Neural progenitor cell (in vitro differentiated cells): ENCODE measurements around the gene LAMC1. TPM values are rescaled to one million over a fixed set of nuclear protein-coding genes. Genes with fewer than 3 reads are reported as not detected.

Experiments
- DNase-seq: peaks from one replicate; pipeline ENCODE4 v3.0.0-alpha.2; 2016; ENCODE audit warnings: low spot score
- H2AFZ ChIP-seq: fragments of 200-600 bp; sonication (generic); replicated peaks from 2 replicates; pipeline ENCODE4 v1.6.1; 2016; ENCODE audit warnings: antibody characterized with exemption
- H3F3A ChIP-seq: fragments of 200-600 bp; sonication (generic); 2 replicates; pipeline ENCODE4 v1.6.1; 2016; ENCODE audit warnings: antibody characterized with exemption, low read depth
- H3K27ac ChIP-seq: fragments of 200-600 bp; sonication (generic); 2 replicates; pipeline ENCODE4 v1.5.1; 2016; ENCODE audit warnings: mild to moderate bottlenecking
- H3K27me3 ChIP-seq: fragments of 200-600 bp; sonication (generic); 2 replicates; pipeline ENCODE4 v1.6.1; 2016; ENCODE audit warnings: mild to moderate bottlenecking, moderate library complexity
- H3K36me3 ChIP-seq: fragments of 200-600 bp; sonication (generic); 2 replicates; pipeline ENCODE4 v1.5.1; 2016
- H3K4me1 ChIP-seq: fragments of 200-600 bp; sonication (generic); 2 replicates; pipeline ENCODE4 v1.6.1; 2016; ENCODE audit warnings: mixed run types
- H3K4me2 ChIP-seq: fragments of 200-600 bp; sonication (generic); 2 replicates; pipeline ENCODE4 v1.6.1; 2016
- H3K4me3 ChIP-seq: fragments of 200-600 bp; sonication (generic); 2 replicates; pipeline ENCODE4 v1.5.1; 2016
- H3K79me2 ChIP-seq: fragments of 200-600 bp; sonication (generic); 2 replicates; pipeline ENCODE4 v1.6.1; 2016; ENCODE audit warnings: low read depth
- H3K9ac ChIP-seq: fragments of 200-600 bp; sonication (generic); 2 replicates; pipeline ENCODE4 v1.6.1; 2016
- H3K9me3 ChIP-seq: fragments of 200-600 bp; sonication (generic); 2 replicates; pipeline ENCODE4 v1.5.1; 2016; ENCODE audit warnings: low read depth
- H4K20me1 ChIP-seq: fragments of 200-600 bp; sonication (generic); 2 replicates; pipeline ENCODE4 v1.6.1; 2016; ENCODE audit warnings: low read depth
- H3K27ac Mint-ChIP-seq: 3 replicates; pipeline ENCODE4 v1.8.0; 2021; ENCODE audit warnings: mixed read lengths
- H3K27me3 Mint-ChIP-seq: 2 replicates; pipeline ENCODE4 v1.8.0; 2022; ENCODE audit warnings: low read depth, mild to moderate bottlenecking, inconsistent platforms, moderate library complexity, mixed read lengths; ENCODE audit not compliant: insufficient read depth
- H3K36me3 Mint-ChIP-seq: 3 replicates; pipeline ENCODE4 v1.8.0; 2021; ENCODE audit warnings: mixed read lengths
- H3K4me1 Mint-ChIP-seq: 3 replicates; pipeline ENCODE4 v1.8.0; 2021; ENCODE audit warnings: mixed read lengths
- H3K4me3 Mint-ChIP-seq: 3 replicates; pipeline ENCODE4 v1.8.0; 2021; ENCODE audit warnings: mild to moderate bottlenecking, moderate library complexity, mixed read lengths
- H3K9me3 Mint-ChIP-seq: 3 replicates; pipeline ENCODE4 v1.8.0; 2020; ENCODE audit warnings: mixed read lengths
- EZH2 ChIP-seq: fragments of 200-600 bp; sonication (generic); IDR thresholded peaks from 2 replicates; pipeline ENCODE4 v1.6.1; 2017; ENCODE audit warnings: antibody characterized with exemption, mild to moderate bottlenecking, moderate library complexity
- EZH2phosphoT487 ChIP-seq: fragments of 200-600 bp; sonication (generic); IDR thresholded peaks from 2 replicates; pipeline ENCODE4 v1.6.1; 2017; ENCODE audit warnings: antibody characterized with exemption
- total RNA-seq: library from RNA; depleted of rRNA; stranded (reverse); fragments of >200 nt; gene quantifications from 2 replicates; pipeline ENCODE4 v1.2.3, GENCODE V29; 2015; ENCODE audit warnings: low replicate concordance
- TF ChIP-seq, protein P1 (sequence below): fragments of 200-600 bp; sonication (generic); IDR thresholded peaks from 2 replicates; pipeline ENCODE4 v1.5.1; 2017; ENCODE audit warnings: antibody characterized with exemption, mild to moderate bottlenecking

Gene LAMC1
- total RNA-seq, 1 donor from 2014 or later = 90.2 TPM

DNA sequence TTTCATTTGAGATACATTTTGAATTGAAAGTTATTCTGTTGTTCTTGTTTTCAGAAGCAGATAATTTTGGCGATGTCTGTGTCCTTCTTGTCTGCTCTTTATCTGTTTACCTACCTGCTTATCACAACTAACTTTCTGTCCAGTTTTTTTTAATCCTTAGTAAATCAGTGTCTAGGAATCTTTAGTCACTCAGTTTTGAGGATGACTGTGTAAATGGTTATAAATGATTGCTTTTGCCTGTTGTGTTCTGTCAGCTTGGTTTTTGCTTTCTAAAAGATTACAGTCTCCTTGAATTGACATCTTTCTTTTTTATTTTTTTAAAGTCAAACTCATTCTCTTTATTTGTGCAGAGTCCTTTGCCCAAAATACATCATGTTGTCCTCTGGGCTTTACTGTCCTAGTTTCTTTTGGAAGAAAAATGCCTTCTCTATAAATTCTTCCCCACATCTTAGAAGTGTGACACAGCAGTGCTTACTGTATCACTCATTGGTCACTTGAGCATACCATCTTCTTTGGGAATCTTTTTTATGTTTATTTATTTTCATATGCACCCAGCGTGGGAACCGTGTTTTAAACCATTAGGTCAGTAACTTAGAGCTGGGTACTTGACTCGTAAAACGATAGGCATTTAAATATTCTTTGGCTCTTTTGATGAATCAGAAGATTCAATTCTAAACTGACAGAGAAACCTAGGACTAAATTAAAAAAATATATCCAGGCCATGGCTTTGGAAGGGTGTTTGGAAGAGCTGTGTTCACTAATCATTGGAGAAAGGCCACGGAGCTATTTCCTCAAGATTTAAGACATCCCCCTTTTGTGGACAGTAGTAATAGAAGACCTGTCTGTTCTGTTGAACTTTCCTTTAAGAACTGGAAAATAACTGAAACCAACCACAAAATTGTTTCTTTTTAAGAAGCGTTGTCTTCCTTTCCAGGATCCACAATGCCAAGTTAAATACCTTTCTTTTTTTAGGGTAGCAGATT lies 20.9 kb downstream of the LAMC1 start:
- Histone ChIP-seq H3K4me3 (no peak overlapping the region), H3K4me1 (peaks cover 22% of the 10 kb centered on the region), H3K79me2 (peaks cover 66% of the 10 kb centered on the region), H3K27ac (no peak overlapping the region), H4K20me1 (no peaks in the 10 kb centered on the region), H3F3A (no peaks in the 10 kb centered on the region), H3K9ac (no peak overlapping the region), H3K36me3 (no peaks in the 10 kb centered on the region), H2AFZ (no peak overlapping the region), H3K27me3 (no peaks in the 10 kb centered on the region), H3K4me2 (no peak overlapping the region), H3K9me3 (no peaks in the 10 kb centered on the region)
- peaks cover 6% of the 10 kb centered on the region for H3K36me3 Mint-ChIP-seq
- peaks cover 2% of the 10 kb centered on the region for H3K27me3 Mint-ChIP-seq
- H3K9me3 Mint-ChIP-seq = no peaks in the 10 kb centered on the region
- peak overlapping the region; percentile 7 for H3K27ac Mint-ChIP-seq
- no peak for TF ChIP-seq EZH2
- TF ChIP-seq, protein P1, sequence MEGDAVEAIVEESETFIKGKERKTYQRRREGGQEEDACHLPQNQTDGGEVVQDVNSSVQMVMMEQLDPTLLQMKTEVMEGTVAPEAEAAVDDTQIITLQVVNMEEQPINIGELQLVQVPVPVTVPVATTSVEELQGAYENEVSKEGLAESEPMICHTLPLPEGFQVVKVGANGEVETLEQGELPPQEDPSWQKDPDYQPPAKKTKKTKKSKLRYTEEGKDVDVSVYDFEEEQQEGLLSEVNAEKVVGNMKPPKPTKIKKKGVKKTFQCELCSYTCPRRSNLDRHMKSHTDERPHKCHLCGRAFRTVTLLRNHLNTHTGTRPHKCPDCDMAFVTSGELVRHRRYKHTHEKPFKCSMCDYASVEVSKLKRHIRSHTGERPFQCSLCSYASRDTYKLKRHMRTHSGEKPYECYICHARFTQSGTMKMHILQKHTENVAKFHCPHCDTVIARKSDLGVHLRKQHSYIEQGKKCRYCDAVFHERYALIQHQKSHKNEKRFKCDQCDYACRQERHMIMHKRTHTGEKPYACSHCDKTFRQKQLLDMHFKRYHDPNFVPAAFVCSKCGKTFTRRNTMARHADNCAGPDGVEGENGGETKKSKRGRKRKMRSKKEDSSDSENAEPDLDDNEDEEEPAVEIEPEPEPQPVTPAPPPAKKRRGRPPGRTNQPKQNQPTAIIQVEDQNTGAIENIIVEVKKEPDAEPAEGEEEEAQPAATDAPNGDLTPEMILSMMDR = no peak
- no peak for TF ChIP-seq EZH2phosphoT487
- peaks cover 66% of the 10 kb centered on the region for H3K4me1 Mint-ChIP-seq
- no peak for DNase-seq
- no peak overlapping the region for H3K4me3 Mint-ChIP-seq

DNA sequence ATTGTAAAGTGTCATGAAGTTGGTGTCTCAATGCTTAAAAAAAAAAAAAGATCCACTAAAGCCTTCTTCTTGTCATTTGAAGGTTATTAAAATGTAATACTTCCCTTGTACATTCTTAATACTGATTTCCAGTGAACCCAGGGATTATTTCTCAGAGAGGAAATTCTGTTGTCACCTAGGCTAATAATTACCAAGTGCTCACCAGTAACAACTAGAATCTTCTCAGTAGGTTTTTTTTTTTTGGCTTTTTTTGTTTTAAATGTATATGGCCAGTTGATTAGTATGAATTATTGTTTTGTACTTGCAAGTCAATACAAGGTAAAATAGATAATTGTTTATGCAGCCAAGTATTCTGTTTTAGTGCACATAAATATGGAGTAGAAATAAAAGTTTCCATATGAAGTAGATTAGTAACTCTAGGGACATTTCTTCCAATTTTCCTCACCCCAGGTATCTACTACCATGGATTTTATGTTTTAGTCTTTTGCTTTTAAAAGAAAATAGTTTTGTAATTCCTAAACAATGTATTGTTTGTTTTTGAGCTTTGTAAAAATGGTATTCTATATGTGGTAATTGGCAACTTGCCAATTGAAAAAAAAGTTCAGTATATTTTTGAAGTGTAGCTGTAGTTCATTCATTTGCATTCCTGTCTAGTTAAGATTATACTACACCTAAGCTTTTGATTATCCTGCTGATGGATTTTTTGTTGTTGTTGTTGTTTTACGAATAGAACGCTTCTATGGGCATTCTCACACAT lies 21.9 kb downstream of the LAMC1 start:
- no peak overlapping the region for H3K4me3 ChIP-seq
- H3K79me2 ChIP-seq = peaks cover 64% of the 10 kb centered on the region
- DNase-seq = no peak
- Mint-ChIP-seq H3K27me3 (peaks cover 2% of the 10 kb centered on the region), H3K27ac (no peak overlapping the region), H3K4me3 (no peak overlapping the region), H3K36me3 (peaks cover 10% of the 10 kb centered on the region), H3K9me3 (no peaks in the 10 kb centered on the region), H3K4me1 (peaks cover 57% of the 10 kb centered on the region)
- H2AFZ ChIP-seq = no peak overlapping the region
- H4K20me1 ChIP-seq = no peaks in the 10 kb centered on the region
- no peaks in the 10 kb centered on the region for H3K9me3 ChIP-seq
- TF ChIP-seq, protein P1 = no peak
- no peaks in the 10 kb centered on the region for H3F3A ChIP-seq
- no peak overlapping the region for H3K4me2 ChIP-seq
- peaks cover 14% of the 10 kb centered on the region for H3K4me1 ChIP-seq
- H3K36me3 ChIP-seq = no peaks in the 10 kb centered on the region
- H3K9ac ChIP-seq = no peak overlapping the region
- H3K27me3 ChIP-seq = no peaks in the 10 kb centered on the region
- H3K27ac ChIP-seq = no peak overlapping the region

DNA sequence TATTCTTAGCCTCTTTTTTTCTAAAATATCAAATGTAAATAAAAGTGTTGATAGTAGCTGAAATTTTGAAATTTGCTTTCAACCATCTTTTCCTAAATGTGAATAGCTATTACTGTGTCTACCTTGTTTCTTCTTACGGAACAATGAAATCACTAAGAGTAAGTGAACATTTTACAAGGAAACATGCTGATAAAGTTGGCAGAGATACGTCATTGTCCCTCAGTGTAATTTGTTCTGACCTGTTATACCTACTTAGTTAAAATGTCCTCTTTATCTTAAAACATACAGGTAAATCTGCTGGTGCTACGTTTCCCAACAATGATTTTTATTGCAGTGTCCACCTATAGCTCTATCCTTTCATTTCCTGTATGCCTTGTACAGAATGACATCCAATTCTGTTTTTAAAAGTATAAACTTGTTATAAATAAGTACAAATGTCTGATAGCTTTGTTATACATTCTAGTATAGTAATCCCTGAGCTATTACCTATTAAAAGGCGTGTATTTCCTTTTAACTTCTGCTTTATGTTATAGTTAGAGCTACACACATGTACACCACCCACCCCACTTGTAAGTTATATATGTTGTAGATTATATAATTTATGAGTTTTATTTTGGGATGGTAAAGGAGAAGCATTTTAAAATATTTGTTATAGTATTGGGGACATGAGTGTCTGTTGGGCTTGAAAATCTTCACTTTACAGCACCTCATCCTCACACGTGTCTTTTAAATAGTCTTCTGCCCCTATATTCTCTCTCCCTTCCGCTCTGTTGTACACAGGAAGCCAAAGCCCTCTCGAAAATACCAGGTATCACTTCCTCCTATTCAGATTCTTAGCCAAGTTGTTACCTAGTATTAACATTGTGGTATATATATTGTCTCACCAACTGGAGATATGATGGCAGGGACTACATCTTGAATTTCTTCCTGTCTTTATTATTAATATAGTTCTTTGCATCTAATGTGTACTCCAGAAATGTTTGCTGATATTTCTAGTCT lies 25.2 kb downstream of the LAMC1 start:
- Histone ChIP-seq H3K27ac (no peak overlapping the region), H3F3A (no peaks in the 10 kb centered on the region), H3K9me3 (no peaks in the 10 kb centered on the region), H3K9ac (no peak overlapping the region), H3K27me3 (no peaks in the 10 kb centered on the region), H3K4me1 (no peaks in the 10 kb centered on the region), H4K20me1 (no peaks in the 10 kb centered on the region), H3K36me3 (peaks cover 6% of the 10 kb centered on the region), H3K4me3 (no peak overlapping the region), H2AFZ (no peak overlapping the region), H3K4me2 (no peak overlapping the region), H3K79me2 (peaks cover 53% of the 10 kb centered on the region)
- no peak for DNase-seq
- peaks cover 28% of the 10 kb centered on the region for H3K36me3 Mint-ChIP-seq
- peaks cover 24% of the 10 kb centered on the region for H3K4me1 Mint-ChIP-seq
- TF ChIP-seq EZH2phosphoT487 = no peak
- no peak for TF ChIP-seq EZH2
- TF ChIP-seq, protein P1 = no peak
- H3K27me3 Mint-ChIP-seq = no peaks in the 10 kb centered on the region
- H3K27ac Mint-ChIP-seq = no peak overlapping the region
- peaks cover 8% of the 10 kb centered on the region for H3K9me3 Mint-ChIP-seq
- no peak overlapping the region for H3K4me3 Mint-ChIP-seq
